SKM-1 (cell line): Measurements from ENCODE around the gene FAM193B.
"Not testable (repeated sequence)": the region's sequence is repeated elsewhere in the genome, so short reads cannot be mapped to it uniquely, and the experiment has no call there.

Source experiments
- DNase-seq: peaks from one replicate; lab custom pipeline; 2025; ENCODE audit not compliant: unreplicated experiment; lab: John Stamatoyannopoulos, UW

The FAM193B gene

DNA sequence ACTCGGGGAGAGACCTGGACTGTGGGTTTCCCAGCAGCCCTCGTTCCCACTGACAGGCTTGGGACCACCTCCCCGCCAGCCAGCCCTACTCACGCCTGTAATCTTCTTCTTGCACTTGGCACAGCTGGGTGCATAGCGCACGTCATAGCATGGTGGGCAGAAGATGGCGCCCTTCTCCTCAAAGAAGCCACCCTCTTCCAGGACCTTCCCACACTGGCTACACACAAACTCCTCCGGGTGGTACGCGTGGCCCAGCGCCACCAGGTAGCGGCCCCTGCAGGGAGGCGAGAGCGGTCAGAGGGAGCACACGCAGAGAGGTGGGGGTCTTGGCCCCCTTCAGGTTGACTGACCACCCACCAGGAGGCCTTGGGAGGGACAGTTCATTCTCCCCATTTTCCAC is 66.4 kb downstream of the FAM193B start:
- DNase-seq, result no peak

DNA sequence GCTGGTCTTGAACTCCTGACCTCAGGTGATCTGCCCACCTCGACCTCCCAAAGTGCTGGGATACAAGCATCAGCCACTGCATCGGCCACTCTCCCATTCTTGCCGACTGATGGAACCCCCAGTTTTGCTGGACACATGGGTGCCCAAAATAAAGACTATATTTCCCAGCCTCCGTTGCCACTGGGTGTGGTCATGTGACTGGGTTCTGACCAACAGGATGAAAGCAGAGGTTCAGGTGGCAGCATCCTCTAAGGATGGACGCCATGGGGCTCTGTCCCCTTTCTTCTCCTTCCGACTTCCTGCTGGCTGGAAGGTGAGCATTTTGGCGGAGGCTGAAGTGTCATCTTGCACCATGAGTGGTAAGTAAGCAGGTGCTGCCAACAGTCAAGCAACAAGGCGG is 67.2 kb downstream of the FAM193B start:
- DNase-seq, result no peak

DNA sequence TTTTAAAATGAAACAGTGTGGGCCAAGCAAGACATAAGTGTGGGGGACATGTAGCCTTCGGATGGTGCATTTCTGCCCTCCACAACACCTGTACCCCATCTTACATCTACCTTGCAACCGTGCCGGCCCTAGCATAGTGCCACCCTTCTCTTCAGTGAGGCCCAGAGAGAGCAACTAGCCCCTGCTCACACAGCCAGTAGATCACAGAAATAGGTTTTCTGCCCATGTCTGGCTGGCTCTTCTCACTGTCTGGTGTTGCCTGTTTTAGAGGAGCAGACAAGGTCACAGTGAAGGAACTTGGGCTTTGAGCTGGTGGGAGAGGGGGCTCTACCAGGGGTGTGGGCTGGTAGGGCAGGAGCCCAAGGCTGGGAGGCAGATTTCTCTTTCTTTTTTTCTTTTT is 68.1 kb downstream of the FAM193B start:
- no peak for DNase-seq

DNA sequence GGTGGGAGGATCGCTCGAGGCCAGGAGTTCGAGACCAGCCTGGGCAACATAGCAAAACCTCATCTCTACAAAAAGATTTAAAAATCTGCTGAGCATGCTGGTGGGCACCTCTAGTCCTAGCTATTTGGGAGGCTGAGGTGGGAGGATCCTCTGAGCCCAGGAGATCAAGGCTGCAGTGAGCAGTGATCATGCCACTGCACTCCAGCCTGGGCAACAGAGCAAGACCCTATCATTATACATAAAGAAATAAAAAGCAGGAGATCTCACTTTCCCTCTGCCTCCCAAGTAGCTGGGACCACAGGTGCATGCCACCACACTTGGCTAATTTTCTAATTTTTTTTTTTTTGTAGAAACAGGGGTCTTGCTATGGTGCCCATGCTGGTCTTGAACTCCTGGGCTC is 68.6 kb downstream of the FAM193B start:
- DNase-seq, result not testable (repeated sequence)

DNA sequence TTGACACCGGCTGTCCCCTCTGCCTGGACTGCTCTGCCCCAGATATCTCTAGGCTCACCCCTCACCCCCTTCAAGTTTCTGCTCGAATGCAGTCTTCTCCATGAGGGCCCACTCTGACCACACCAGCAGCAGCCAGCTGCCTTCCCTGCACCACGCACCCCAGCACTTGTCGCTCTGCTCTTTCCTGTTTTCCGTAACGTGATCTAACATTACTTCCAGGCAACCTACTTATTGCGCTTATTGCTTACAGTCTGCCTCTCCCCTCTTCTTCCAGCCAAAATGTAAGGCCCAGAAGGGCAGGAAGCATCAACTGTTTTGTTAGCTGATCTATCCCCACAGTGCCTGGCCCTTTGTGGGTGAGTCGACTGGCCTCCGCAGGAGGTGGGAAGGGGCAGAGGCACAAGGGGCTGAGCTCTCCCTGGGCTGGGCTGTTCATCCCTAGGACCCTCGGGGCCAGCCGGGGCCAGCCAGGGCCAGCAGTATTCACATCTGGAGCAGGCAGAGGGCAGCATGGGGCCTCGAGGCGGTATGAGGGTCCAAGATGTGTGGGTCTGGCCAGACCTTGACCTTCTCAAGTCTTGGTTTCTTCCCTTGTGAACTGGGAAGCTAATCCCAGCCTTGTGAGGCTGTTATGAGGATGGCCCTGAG is 69.3 kb downstream of the FAM193B start:
- no peak for DNase-seq

DNA sequence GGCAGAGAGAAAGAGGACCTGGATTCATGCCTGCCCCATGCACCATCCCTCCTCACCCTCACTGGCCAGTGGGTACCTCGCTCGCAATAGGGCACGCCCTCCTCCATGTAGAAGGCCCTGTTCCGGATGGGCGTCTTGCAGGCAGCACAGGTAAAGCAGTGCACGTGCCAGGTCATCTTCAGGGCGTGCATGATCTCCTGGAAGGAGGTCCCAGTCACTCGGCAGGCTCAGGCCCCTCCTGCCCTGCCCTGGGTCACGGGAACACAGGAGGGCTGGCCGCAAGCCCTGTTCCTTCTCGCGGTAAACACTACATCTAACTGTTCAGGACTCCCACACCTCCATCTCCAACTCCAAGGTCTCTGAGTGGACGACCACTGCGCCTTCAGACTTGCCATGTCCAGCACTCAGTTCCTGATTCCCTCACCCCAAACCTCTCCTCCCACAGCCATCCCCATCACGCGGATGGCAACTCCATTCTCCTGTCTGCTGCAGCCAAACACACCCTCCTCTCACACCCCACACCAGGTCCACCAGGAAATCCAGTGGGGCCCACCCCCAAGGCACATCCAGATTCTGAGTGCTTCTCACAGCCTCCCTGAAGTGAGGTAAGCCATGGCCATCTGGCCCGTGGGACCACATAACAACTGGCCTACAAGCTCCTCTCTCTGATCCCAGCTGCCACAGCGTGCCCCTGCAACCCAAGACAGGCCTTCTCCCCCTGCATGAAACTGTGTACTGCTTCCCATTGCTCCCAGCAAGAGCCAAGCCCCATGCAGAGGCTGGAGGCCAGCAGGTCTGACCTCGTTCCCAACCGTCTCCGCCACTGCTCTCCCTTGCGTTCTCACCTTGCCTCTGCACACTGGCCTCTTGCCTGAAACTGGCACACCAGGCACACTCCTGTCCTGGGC is 70.1 kb downstream of the FAM193B start:
- DNase-seq, result no peak

DNA sequence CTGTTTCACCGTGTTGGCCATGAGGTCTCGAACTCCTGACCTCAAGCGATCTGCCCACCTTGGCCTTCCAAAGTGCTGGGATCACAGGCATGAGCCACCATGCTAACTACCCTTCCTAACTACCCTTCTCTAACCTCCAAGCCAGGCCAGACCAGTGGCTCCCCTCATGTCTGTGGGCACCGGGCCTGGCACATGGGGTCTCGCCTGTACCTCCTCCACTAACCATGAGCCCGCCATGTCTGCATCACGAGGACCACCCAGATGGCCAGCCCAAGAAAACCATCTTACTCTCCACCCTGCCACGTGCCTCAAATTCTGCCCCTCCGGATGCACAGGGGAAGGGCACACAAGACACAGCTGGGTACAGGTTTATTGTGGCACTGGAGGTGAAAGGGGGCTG is 71.3 kb downstream of the FAM193B start:
- no peak for DNase-seq

DNA sequence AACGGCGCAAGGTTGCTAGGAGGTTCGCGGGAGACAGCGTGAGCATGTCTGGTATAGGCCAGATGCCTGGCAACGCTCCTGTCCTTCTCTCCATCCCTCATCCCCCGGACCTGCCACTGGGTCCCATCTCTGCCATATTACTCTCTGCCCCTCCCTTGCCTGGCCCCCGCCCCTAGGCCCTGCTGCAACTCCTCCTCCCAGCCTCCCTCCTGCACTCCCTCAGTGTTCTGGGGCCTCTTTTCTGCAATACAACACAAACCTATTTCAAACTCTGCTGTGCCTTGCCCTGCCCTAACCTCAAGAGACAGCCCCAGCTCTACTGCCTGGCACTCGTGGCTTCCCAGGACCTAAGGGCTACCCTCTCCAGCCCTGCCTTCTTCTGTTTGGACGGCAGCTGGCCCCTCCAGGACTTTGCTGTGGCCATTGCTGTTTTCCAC is 72.0 kb downstream of the FAM193B start:
- DNase-seq, result no peak

DNA sequence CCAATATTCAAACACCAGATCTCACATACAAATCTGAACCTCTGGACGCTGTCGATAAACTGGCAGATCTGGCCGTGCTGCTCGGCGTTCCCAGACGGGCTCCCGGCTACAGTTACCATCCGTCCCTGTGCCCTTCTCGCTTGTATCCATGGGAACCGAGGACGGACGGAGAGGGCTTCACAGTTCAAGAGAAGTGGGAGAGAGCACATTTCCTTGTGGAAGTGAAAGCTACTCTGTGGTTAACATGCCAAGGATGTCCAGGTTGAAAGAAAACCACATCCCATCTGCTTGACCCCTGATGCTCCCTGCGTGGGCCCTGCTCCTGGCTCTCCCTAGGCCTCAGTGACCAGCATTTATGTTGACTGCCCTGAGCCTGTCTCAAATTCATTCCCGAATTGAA is 74.6 kb downstream of the FAM193B start:
- no peak for DNase-seq

DNA sequence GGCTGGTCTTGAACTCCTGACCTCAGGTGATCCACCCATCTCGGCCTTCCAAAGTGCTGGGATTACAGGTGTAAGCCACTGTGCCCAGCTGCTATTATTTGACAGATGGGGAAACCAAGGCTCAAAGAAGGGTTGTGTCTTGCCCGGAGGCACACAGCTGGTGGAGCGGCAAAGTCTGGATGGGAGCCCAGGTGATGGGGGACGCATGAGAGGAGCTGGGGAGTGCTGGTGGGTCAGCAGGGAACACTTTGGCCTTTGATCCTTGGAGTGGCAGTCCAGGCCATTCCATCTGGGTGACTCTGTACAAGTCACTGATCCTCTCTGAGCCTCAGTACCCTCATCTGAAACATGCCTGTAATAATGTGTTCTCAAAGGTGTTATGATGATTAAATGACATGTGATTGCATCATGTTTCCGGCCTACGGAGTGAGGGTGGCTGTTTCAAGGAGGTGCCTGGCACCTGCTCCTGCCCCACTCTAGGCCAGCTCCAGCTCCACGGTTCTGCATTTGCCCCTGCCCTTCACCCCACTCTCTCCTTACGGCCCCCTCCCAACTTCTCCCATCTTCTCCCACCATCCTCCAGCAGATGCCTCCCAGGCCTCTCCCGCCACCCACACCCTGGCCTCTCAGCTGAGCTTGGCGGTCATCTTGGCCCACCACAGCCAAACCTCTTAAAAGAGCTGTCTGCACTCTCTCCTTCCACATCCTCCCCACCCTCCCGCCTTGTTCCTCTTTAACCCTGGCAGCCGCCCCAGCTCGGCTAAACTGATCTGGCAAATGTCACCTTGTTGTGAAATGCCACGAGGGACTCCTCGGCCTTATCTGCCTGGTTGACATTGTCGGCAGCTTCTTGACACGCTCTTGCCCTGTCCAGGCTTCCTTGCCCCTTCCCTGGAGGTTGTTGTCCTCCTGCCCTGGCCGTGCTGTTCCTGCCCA is 75.4 kb downstream of the FAM193B start:
- peak; percentile 89 for DNase-seq

DNA sequence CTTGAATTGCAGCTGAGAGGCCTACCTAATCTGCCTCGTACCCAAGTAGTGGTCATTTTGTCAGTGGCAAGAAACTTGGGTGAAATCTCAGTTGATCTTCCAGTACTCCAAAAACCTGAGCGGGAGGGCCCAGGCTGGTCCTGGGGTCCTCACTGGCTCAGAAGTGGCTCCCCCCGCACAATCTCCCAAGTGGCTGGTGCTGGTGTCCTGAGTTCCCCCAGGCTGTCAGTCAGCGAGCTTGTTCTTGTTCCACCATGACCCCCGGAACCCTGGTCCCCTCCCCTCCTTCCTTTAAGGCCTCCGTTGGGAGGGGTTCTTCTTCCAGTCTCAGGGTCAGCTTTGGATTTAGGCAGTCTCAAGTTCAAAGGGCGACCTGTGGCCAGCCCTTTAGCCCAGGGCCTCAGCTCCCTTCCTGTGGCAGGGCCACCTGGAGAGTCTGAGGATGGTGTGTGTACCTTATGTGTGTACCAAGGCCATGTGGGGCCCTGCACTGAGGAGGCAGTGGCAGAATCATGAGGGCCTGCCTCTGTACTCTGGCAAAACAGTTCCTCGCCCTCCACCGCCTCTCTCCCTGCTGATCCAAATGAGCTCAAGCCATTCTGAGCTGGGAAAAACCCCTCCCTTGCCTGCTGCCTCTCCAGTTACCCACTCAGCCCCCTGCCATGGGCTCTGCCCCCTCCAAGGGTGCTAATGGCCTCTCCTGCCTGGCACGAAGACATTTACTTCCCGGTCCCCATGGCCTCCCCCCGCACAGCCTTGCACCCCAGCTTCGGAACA is 76.5 kb downstream of the FAM193B start:
- no peak for DNase-seq

DNA sequence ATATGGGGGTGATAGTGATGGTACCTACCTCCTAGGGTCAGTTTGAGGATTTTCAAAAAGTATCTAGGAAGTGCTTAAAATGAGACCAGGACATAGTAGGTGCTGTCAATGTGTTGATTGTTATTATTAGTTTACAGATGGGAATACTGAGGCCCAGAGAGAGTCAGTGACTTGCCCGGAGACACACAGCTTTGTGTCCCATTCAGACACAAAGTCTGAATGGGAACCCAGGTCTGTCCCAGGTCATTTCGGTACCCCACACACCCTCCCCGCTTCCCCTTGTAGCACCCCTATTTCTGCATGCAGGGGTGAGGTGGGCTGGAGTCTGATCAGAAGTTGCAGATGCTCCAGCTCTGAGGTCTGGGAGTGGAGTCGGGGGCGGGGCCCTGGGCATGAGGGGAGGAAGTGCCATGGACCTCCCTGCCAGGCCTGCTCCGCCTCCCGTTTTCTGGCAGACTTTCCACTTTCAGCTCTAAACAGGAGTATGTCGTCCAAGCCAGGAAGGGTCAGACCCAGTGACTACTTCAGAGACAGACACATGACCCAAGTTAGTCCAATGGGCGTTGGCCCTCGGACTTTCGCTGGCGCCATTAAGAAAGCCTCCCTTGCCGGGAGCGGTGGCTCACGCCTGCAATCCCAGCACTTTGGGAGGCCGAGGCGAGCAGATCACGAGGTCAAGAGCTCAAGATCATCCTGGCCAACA is 77.7 kb downstream of the FAM193B start:
- no peak for DNase-seq

DNA sequence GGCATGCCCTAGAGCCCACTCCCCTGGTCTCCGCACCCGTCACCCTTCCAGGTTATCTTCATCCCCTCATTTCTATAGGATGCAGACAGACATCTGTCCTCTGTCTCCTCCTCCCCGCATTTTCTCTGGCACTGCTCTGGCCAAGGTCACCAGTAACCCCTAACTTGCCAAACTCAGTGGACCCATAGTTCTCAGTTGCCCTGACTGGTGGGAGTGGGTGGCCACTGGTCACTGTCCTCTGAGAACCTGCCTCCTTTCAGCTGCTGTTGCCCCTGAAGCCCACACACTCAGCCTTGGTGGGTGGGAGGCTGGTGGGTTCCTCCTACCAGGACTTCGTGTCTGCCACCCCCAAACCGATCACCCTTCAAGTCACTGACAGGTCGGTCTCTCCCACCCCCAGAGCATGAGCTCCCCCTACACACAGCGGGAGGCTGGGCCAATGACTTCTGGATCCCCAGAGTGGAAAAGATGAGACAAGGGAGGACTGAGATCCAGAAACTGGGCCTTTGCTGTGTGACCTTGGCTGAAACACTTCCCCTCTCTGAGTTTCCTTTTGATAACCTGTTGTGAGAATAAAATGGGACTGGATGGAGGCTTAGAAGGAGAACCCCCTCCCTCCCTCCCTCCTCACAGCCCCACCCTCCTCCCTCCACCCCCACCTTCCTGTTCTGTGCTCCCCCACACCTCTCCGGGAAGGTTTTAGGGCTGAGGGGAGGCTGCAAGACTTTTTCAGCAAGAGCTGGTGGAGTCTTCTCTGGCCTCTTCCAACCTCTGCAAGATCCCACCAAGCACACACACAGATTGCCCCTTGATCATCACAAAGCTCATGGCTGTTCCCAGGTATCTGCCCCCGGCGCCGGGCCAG is 78.6 kb downstream of the FAM193B start:
- no peak for DNase-seq

DNA sequence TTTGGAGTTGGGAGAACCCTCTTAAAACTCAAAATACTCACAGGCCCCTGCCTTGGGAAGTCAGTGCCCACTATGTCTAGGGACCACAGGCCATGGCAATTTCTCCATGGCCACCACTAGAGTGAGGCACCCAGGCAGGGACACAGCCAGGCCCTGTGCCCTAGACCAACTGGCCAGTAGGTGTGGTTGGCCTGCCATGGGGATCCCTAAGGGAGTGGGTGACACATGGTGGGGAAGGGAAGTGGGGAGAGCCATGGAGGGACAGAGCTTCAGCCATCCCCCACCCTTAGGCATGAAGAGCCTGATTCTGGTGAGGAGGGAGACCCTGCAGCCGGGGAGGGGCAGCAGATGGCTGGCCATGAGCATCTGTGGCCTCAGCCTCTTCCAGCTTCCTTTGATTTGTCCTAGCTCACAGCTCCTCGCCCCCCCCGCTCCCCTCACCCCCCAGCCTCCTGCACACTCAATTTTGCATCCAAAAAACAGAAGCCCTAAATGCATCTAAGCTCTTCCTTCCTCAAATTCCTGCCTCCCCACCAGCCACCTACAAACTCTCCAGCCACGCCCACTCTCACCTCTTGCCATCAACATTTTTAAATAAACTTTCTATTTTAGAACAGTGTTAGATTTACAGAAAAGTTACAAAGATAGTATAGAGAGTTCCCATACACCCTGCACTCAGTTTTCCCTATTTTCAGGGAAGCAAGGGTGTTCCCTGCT is 79.4 kb downstream of the FAM193B start:
- DNase-seq, result no peak

DNA sequence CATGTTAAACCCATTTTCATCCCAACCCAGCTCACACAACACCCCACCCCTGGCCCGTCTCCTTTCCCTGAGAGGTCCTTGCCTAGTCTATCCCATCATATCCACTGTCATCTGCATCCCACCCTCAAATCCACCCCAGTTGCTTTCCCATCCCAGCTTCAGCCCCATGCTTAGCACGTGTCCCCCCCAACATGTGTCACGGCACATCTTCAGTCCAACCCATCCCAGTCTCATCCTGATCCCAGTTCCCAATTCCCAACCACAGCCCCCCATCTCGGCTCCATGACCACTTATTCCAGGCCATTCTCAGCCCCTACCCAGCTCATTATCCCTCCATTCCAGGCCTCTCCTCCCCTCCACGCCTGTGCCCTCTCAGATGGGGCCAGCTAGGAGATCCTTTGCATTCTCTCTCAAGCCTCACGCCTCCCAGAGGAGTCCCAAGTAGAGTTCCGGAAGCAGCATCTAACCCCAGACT is 80.3 kb downstream of the FAM193B start:
- DNase-seq, result no peak

DNA sequence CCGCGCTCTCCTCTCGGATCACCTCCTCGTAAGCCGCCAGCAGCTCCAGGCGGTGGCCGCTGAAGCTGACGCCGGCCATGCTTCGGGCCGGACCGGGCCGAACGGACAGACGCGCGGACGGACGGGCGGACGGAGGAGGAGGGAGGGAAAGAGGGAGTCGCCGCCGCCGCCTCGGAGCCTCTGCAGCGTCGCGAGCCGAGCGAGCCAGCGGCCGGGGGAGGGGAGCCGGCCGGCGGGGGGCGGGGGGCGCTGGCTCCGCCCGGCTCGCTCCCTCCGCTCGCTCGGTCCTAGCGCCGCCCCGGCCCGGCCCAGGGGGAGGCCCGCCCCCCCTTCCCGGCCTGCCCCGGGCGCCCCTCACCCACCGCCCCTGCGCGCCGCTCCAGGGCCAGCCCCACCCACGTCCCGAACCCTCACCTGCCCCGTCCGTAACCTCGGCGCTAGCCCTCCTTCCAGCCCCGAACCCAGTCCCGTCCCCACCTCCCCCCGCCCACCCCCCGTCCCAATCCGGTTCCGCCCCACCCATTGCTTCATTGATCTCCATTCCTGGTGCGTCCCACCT is 80.8 kb downstream of the FAM193B start, which contains the start of gene DBN1:
TSS of gene DBN1 (minus strand) at position 192 of the 559 bp plus-strand sequence. CDS start at position 79, 113 bp downstream.
- no peak for DNase-seq

DNA sequence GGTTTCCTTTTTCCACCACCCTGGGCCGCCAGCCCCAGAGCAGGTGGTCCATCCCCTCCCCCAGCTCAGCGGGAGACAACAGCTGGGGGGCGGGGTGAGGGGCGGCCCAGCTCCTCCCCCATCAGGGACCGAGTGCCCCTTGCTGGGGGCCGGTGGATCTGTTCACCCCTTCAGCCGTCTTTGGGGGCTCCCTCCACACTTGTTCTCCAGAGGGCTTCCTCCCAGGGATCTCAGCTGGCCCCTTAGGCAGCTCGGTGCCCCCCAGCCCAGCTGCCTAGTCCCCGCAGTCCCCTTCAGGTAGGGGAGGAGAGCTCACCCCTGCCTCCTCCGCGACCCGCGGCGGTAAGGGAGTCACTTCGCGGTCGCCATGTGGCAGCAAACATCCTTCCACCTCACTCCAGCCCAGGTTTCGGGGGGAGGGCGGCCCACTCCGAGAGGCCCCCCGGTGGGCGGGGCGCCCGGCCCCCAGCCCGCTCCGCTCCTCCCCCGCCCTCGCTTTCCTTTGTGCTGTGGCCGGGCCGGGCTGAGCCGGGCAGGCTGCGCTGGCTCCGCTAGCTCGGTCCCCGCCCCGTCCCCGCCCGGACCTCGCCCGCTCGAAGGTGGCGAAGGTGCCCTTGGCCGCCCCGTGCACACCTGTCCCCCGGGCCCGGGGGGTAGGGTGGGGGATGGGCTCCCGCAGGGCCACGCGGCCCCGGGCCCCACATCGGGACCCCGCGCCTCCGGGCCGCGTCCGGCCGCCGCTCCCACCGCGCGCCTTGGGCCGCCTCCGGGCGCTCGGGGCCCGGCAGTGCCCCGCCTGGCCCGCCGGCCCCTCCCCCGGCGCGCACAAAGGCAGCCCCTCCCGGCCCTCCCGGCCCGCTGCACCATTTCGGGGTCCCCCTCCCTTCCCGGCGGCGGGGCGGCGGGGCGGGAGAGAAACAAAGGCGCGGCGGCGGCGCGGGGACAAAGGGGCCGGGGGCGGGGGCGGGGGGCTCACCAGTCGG is 81.6 kb downstream of the FAM193B start:
- DNase-seq, result no peak
